HFF-Myc (cell line): ENCODE measurements around the gene SLK.

Experiments used
- DNase-seq: peaks from one replicate; pipeline ENCODE4 v3.0.0-alpha.2; 2011; ENCODE audit warnings: low read depth; ENCODE audit errors: extremely low read depth
- H3K4me3 ChIP-seq: replicated peaks from 2 replicates; pipeline ENCODE4 v1.5.1; 2011; ENCODE audit warnings: low read depth, mild to moderate bottlenecking, control low read depth, low read length
- CTCF ChIP-seq: IDR thresholded peaks from 2 replicates; pipeline ENCODE4 v1.5.1; 2012; ENCODE audit warnings: mild to moderate bottlenecking, low read depth, low read length, control low read depth; ENCODE audit errors: missing control alignments

Gene SLK

GRCh38 chr10:104002911-104003310, 36.0 kb downstream of the SLK start:
- no peak for TF ChIP-seq CTCF
- H3K4me3 ChIP-seq: no peak overlapping the region
- DNase-seq: no peak

GRCh38 chr10:104005172-104005863, 38.4 kb downstream of the SLK start:
- DNase-seq: no peak
- H3K4me3 ChIP-seq: no peak overlapping the region
- no peak for TF ChIP-seq CTCF

GRCh38 chr10:104011904-104012303, 45.0 kb downstream of the SLK start:
- H3K4me3 ChIP-seq: no peak overlapping the region
- DNase-seq: no peak
- TF ChIP-seq CTCF: no peak

- TF ChIP-seq CTCF: no peak
- DNase-seq: no peak
- H3K4me3 ChIP-seq: no peak overlapping the region
Measured at GRCh38 chr10:104013489-104013888, 46.5 kb downstream of the SLK start.

GRCh38 chr10:104014176-104014575, 47.2 kb downstream of the SLK start:
- no peak for TF ChIP-seq CTCF
- no peak for DNase-seq
- H3K4me3 ChIP-seq: no peak overlapping the region

GRCh38 chr10:104016661-104017060, 49.7 kb downstream of the SLK start:
- no peak for DNase-seq
- no peak for TF ChIP-seq CTCF
- H3K4me3 ChIP-seq: no peak overlapping the region

GRCh38 chr10:104018471-104018870, 51.5 kb downstream of the SLK start:
- H3K4me3 ChIP-seq: no peak overlapping the region
- TF ChIP-seq CTCF: no peak
- no peak for DNase-seq
